VCaP (cell line): Measurements from ENCODE around the gene FRAS1.

Experiments
- H3K27ac ChIP-seq: fragments of 450-650 bp; 2 replicates; pipeline ENCODE4 v1.5.1; 2017
- CTCF ChIP-seq: fragments of 450-650 bp; conservative IDR thresholded peaks from 2 replicates; pipeline ENCODE4 v1.5.1; 2017; ENCODE audit warnings: mild to moderate bottlenecking, moderate library complexity

Gene FRAS1

GRCh38 chr4:78361621-78362120, 304.5 kb downstream of the FRAS1 start:
- no peak for TF ChIP-seq CTCF
- no peak overlapping the region for H3K27ac ChIP-seq

DNA sequence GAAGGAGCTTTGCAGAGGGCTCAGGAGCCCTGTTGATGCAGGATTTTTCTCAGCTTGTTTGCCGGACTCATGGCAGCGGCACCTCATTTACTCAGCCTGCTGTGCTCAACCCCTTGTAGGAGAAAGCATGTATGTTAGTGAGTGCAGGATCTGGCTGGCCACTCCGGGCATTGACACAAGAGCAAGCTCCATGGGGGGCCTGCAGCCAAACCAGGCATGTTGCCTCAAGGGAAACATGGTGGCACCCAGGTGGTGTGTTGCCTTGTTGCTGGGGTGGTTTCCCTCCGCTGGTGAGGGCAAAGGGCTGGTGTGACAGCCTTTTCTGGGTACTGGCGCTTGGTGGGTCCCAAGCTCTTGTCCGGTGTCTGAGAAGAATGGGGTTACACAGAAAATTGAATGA, 305.2 kb downstream of the FRAS1 start:
- no peak for TF ChIP-seq CTCF
- no peak overlapping the region for H3K27ac ChIP-seq

DNA sequence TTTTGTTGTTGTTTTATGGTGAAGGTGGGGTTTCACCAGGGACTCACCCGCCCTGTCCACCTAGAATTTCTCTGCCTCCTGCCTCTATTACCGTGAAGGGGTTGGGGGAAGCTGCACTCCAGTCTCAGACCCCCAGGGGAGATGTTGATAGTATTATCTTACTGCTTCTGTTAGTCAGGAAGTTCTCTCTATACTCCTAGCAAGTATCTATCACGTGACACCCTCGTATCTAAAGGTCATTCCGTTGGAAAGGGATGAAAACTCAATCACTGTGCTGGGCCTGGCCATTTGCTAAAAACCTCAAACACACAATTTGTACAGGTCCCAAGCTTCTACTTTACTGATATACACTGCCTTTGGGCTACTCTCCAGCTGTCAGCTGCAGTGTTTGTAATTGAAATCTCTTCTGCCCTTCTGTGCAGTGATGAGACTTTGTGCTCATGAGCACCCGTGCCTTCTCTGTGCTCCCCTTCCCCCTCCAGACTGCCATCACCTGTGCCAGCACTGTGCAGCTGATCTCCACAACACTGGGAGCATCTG, 306.0 kb downstream of the FRAS1 start:
- TF ChIP-seq CTCF = no peak
- no peak overlapping the region for H3K27ac ChIP-seq

GRCh38 chr4:78369679-78370078, 312.6 kb downstream of the FRAS1 start:
- peak overlapping the region; percentile 70 for H3K27ac ChIP-seq
- TF ChIP-seq CTCF = no peak

DNA sequence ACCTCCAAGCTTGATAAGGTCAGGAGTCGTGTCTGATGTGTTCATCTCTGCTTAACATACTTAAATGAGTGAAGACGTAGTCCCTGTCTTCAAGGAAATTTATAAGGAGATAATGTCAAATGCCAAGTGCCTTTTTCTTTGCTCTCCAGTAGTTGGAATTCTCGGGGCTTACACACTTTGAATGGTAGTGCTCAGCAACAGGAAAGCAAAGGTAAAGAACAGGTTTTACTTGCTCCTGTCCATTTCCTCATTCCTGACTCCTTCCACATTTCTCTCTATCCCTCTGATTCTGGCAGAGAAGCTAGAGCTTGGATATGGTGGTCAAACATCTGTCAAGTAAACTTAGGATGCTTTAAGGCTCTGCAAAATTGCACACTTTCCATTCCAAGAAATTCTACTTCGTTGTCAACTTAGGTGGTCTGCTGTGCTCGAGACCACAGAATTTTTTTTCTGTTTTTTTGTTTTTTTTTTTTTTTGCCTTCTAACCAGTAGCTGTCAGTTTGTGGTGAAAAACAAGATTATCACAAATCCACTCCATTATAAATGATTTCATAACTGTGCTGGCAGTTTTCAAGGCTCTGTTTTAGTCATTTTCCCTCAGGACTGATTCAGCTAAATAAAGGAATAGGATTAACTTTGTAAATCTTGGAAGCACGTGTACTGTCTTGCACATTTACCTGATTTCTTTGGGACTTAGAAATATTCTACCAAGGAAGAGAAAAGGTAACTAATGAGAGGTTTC, 313.7 kb downstream of the FRAS1 start:
- no peak for TF ChIP-seq CTCF
- H3K27ac ChIP-seq = peak overlapping the region; percentile 70

DNA sequence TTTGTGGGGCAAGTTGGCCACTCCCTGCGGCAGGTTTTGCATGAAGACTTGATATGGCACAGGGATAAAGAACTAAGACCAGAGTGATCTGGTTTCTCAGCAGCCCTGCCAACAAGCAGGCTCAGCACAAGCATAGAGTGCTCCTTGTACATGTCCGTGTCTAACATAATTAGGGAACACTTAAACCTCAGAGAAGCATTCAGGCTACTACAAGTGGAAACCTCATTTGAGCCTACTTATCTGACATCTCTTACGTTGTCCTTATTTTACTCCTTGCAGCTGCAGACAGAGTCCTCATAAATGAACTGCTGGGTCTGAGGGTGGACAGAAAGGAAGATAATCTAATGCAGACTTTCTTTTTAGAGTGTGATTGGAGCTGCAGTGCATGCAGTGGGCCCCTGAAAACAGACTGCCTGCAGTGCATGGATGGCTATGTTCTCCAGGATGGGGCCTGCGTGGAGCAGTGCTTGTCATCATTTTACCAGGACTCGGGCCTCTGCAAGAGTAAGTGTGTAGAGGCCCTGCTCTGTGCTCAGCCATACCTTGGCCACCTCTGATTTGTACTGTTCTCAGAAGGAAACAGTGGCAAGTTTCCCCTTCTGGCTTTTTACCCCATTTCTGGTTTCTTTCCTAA, 315.3 kb downstream of the FRAS1 start:
- no peak for TF ChIP-seq CTCF
- H3K27ac ChIP-seq = no peak overlapping the region

GRCh38 chr4:78377555-78377954, 320.4 kb downstream of the FRAS1 start:
- no peak overlapping the region for H3K27ac ChIP-seq
- TF ChIP-seq CTCF = no peak
